Endodermal cell (in vitro differentiated cells): ENCODE measurements around the gene TMX3. TPM values are rescaled to one million over a fixed set of nuclear protein-coding genes. Genes with fewer than 3 reads are reported as not detected.
A peak's percentile ranks its signal among the peaks of the same experiment; 100 is the strongest.

Source experiments
- DNase-seq: peaks from one replicate; pipeline ENCODE4 v3.0.0-alpha.2; 2017
- H3K27ac ChIP-seq: 2 replicates; pipeline ENCODE4 v1.5.1; 2013; ENCODE audit warnings: mild to moderate bottlenecking, low read depth, low read length, moderate library complexity
- H3K27me3 ChIP-seq: 2 replicates; pipeline ENCODE4 v1.6.1; 2013; ENCODE audit warnings: mild to moderate bottlenecking, low read length, moderate library complexity; ENCODE audit not compliant: insufficient read depth, control insufficient read depth, poor library complexity, severe bottlenecking
- H3K36me3 ChIP-seq: 2 replicates; pipeline ENCODE4 v1.7.0; 2013; ENCODE audit warnings: mild to moderate bottlenecking, low read length, moderate library complexity; ENCODE audit not compliant: control insufficient read depth, insufficient read depth
- H3K4me1 ChIP-seq: one replicate; pipeline ENCODE4 v1.7.0; 2013; ENCODE audit warnings: low read length; ENCODE audit not compliant: control insufficient read depth, insufficient read depth
- H3K4me3 ChIP-seq: 2 replicates; pipeline ENCODE4 v1.5.1; 2013; ENCODE audit warnings: mild to moderate bottlenecking, low read length, moderate library complexity
- H3K9ac ChIP-seq: 2 replicates; pipeline ENCODE4 v1.6.1; 2013; ENCODE audit warnings: mild to moderate bottlenecking, low read length, moderate library complexity; ENCODE audit not compliant: poor library complexity, severe bottlenecking; ENCODE audit errors: extremely low read depth
- H3K9me3 ChIP-seq: 2 replicates; pipeline ENCODE4 v1.6.1; 2013; ENCODE audit warnings: mild to moderate bottlenecking, low read length, moderate library complexity; ENCODE audit not compliant: control insufficient read depth
- H3K27ac Mint-ChIP-seq: 2 replicates; pipeline ENCODE4 v1.8.0; 2020; ENCODE audit warnings: mixed read lengths
- H3K27me3 Mint-ChIP-seq: 2 replicates; pipeline ENCODE4 v1.8.0; 2021; ENCODE audit warnings: mild to moderate bottlenecking, mixed read lengths; ENCODE audit not compliant: insufficient read depth
- H3K36me3 Mint-ChIP-seq: 2 replicates; pipeline ENCODE4 v1.8.0; 2020; ENCODE audit warnings: low read depth, mixed read lengths
- H3K4me1 Mint-ChIP-seq: 2 replicates; pipeline ENCODE4 v1.8.0; 2020; ENCODE audit warnings: mixed read lengths
- H3K4me3 Mint-ChIP-seq: 2 replicates; pipeline ENCODE4 v1.8.0; 2020; ENCODE audit warnings: mild to moderate bottlenecking, moderate library complexity, mixed read lengths
- H3K9me3 Mint-ChIP-seq: 2 replicates; pipeline ENCODE4 v1.8.0; 2020; ENCODE audit warnings: mild to moderate bottlenecking, mixed read lengths
- CTCF ChIP-seq: fragments of 200-600 bp; sonication (generic); conservative IDR thresholded peaks from 2 replicates; pipeline ENCODE4 v1.5.0; 2021; ENCODE audit warnings: antibody characterized with exemption, mild to moderate bottlenecking
- WGBS, 2 experiments: methylation state at CpG; one replicate each; pipeline versions ENCODE4 v1.1.5 to v1.1.7; 2013; ENCODE audit warnings: missing lambda C conversion rate in 2 of 2, mixed read lengths in 1 of 2; ENCODE audit not compliant: insufficient coverage in 1 of 2, insufficient read length in 1 of 2; 5-methylcytosine and 5-hydroxymethylcytosine counted together
- total RNA-seq, 2 donors: library from RNA; stranded (reverse); fragmentation: NEBNext Ultra II Directional in 1 of 2; extraction: Animal tissue kit (Norgen Biotek cat#: 25700) in 1 of 2; gene quantifications; 2 replicates in 1 of 2; 3 replicates in 1 of 2; pipeline ENCODE4 v1.2.1, GENCODE V29; 2021

TMX3 gene
- total RNA-seq, 2 donors from 2014 or later, result 50.7 to 51.2 TPM

GRCh38 chr18:68721681-68722583 is 7.0 kb upstream of the TMX3 start:
- no peak overlapping the region for H3K27ac Mint-ChIP-seq

GRCh38 chr18:68714366-68714711 is 569 bp downstream of the TMX3 start:
- no peak for TF ChIP-seq CTCF
- peak overlapping the region; percentile 97 for H3K4me3 ChIP-seq
- H3K27me3 Mint-ChIP-seq, result peaks cover 2% of the 10 kb centered on the region
- 0 to 1% methylated on average over 7 to 14 of the region's 14 CpGs for WGBS, 2 experiments
- no peaks in the 10 kb centered on the region for H3K9me3 ChIP-seq
- peaks cover 38% of the 10 kb centered on the region for H3K36me3 ChIP-seq
- H3K4me1 Mint-ChIP-seq, result peaks cover 10% of the 10 kb centered on the region
- H3K27me3 ChIP-seq, result no peaks in the 10 kb centered on the region
- H3K27ac ChIP-seq, result peak overlapping the region; percentile 49
- no peaks in the 10 kb centered on the region for H3K4me1 ChIP-seq
- H3K27ac Mint-ChIP-seq, result peak overlapping the region; percentile 83
- H3K9ac ChIP-seq, result peak overlapping the region; percentile 58
- H3K36me3 Mint-ChIP-seq, result peaks cover 23% of the 10 kb centered on the region
- peak; percentile 54 for DNase-seq
- H3K9me3 Mint-ChIP-seq, result no peaks in the 10 kb centered on the region
- H3K4me3 Mint-ChIP-seq, result peak overlapping the region; percentile 92

More at GRCh38 chr18:68721681-68722583, 7.0 kb upstream of the TMX3 start:
- H3K4me3 Mint-ChIP-seq, result no peak overlapping the region
- H3K9me3 ChIP-seq, result no peaks in the 10 kb centered on the region
- H3K4me3 ChIP-seq, result no peak overlapping the region
- no peak for DNase-seq
- H3K4me1 ChIP-seq, result no peaks in the 10 kb centered on the region
- no peaks in the 10 kb centered on the region for H3K27me3 Mint-ChIP-seq
- H3K9ac ChIP-seq, result no peak overlapping the region
- H3K27ac ChIP-seq, result no peak overlapping the region
- H3K36me3 ChIP-seq, result no peaks in the 10 kb centered on the region
- no peaks in the 10 kb centered on the region for H3K27me3 ChIP-seq
- no peak for TF ChIP-seq CTCF
- no peaks in the 10 kb centered on the region for H3K4me1 Mint-ChIP-seq
- H3K36me3 Mint-ChIP-seq, result peaks cover 4% of the 10 kb centered on the region
- H3K9me3 Mint-ChIP-seq, result peaks cover 5% of the 10 kb centered on the region
- WGBS, 2 experiments, result 96 to 98% methylated on average over 5 to 8 of the region's 8 CpGs

DNA sequence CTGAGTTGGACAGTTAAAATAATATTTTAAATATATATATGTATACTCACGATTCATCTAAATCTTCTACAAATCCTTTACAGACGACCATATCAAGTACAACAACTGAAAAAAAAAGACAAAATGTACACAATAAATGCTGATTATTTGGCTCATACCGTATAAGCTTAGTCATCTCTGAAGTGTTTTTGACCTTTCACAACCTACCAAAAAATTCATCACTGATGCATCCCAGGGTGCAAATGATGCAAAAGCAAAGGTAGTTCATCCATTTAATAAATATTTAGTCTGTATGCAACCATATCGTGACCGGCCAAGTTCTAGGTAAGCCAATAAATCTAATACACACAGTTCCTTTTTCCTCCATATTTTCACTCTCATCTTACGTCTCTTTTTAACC is 1.1 kb downstream of the TMX3 start:
- H3K4me3 Mint-ChIP-seq, result peak overlapping the region; percentile 92
- peak overlapping the region; percentile 97 for H3K4me3 ChIP-seq
- no peaks in the 10 kb centered on the region for H3K27me3 ChIP-seq
- no peak for DNase-seq
- H3K4me1 ChIP-seq, result no peaks in the 10 kb centered on the region
- WGBS, 2 experiments, result 54 to 56% methylated on average over 4 to 6 of the region's 6 CpGs
- H3K36me3 ChIP-seq, result peaks cover 42% of the 10 kb centered on the region
- peaks cover 10% of the 10 kb centered on the region for H3K4me1 Mint-ChIP-seq
- H3K9ac ChIP-seq, result peak overlapping the region; percentile 58
- no peak for TF ChIP-seq CTCF
- peaks cover 22% of the 10 kb centered on the region for H3K36me3 Mint-ChIP-seq
- no peaks in the 10 kb centered on the region for H3K9me3 ChIP-seq
- H3K9me3 Mint-ChIP-seq, result no peaks in the 10 kb centered on the region
- no peak overlapping the region for H3K27ac ChIP-seq
- H3K27me3 Mint-ChIP-seq, result peaks cover 2% of the 10 kb centered on the region
- no peak overlapping the region for H3K27ac Mint-ChIP-seq
